ENCODE results near the gene IFNA8.
"Not testable (repeated sequence)": the region's sequence is repeated elsewhere in the genome, so short reads cannot be mapped to it uniquely, and the experiment has no call there.

The IFNA8 gene

DNA sequence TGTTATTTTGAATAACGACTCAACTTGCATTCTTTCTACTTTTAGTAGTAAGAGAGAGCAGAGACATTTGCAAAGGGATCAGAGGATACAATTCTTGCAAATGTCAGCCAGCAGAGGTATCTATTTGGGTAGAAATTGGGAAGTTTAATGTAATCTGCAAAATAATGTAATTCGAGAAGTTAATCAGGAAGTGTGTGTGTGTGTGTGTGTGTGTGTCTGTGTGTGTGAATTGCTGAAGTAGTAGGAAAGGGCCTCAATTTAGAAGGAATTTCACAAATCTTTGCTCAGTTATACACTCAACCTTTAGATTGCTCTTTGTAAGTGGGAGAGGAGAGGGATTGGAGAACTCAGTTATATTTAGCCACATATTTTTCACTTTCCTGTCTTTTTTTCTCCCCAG lies 20.3 kb downstream of the IFNA8 start:
- DNase-seq = no peak

GRCh38 chr9:21432672-21433425 lies 23.9 kb downstream of the IFNA8 start:
- DNase-seq = no peak

- peak; percentile 39 for DNase-seq
Measured at GRCh38 chr9:21434202-21435014, 25.5 kb downstream of the IFNA8 start.

- not testable (repeated sequence) for DNase-seq
Measured at GRCh38 chr9:21435015-21435383, 26.1 kb downstream of the IFNA8 start.

GRCh38 chr9:21440139-21440538 lies 31.2 kb downstream of the IFNA8 start, which contains the start of gene IFNA1:
TSS of gene IFNA1 (plus strand) at chr9:21440439. CDS start at chr9:21440508, 69 bp downstream.
- DNase-seq = no peak

- DNase-seq = no peak
Measured at GRCh38 chr9:21443849-21444625, 35.1 kb downstream of the IFNA8 start.

- DNase-seq = not testable (repeated sequence)
Measured at GRCh38 chr9:21449312-21449711, 40.4 kb downstream of the IFNA8 start.

DNA sequence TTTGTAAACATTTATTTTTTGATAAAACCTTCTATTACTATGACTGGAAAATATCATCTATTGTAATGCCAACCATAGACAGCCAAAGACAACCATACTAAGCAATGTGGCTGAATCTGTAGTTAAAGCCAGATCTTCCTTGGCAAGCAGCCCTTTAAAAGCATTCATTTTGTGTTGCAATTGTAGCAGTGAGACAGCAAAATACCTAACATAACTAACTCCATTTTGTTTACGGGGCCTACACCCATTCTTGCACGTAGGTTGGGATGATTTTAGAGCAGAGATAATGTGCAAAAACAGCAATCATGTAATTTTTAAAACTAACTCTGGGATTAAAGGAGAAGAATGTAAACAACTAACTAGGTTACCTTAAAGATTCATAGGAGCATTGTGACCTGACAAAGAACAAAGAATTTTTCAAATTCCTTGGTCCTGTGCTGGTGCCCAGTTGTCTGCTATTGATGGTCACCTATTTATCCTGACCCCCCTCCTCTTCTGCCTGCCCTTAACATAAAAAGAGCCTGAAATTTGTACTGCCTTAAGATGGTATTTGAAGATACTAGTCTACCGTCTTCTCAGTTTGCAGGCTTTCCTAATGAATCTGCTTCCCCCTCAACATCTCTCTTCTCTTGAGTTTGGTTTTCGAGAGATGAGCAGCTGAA lies 41.9 kb downstream of the IFNA8 start:
- DNase-seq = no peak

GRCh38 chr9:21452681-21453080 lies 43.8 kb downstream of the IFNA8 start:
- DNase-seq = no peak

DNA sequence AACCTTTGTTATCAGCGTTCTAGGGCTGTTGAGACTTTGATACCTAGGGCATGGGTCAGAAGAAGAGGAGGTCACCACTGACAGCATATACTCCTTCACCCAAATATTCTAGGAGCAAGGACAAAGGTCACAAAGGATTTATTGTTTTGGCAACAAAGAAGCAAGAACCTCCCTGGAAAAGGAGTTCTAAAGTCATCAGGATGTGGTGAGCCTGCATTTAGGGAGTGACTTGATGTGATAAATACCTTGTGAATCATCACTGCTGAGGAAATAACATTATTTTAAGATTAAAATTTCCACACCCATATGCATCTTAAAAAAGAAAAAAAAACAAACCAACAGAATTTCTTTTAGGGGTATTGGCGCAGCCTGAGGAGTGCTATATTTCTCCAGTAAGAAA lies 45.2 kb downstream of the IFNA8 start:
- DNase-seq = no peak

DNA sequence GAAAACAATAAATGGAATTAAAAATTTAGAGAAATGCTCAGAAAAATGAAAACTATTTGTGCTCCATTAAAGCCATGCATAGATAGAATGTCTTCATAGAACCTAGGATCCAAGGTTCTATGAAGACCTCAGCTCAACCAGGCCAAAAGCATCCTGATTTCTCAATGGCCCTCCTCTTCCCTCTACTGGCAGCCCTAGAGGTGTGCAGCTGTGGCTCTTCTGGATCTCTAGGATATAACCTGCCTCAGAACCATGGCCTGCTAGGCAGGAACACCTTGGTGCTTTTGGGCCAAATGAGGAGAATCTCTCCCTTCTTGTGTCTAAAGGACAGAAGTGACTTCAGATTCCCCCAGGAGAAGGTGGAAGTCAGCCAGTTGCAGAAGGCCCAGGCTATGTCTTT lies 46.4 kb downstream of the IFNA8 start:
- no peak for DNase-seq

Data from NCI-H2029 treated with DMSO at 0.1 percent for 48 hours (cell line).